DOHH2 (cell line): ENCODE measurements around the gene DDX59.

ENCODE experiments used
- EZH2phosphoT487 ChIP-seq: fragments of 200-600 bp; sonication (generic); IDR thresholded peaks from 2 replicates; pipeline ENCODE4 v1.6.1; 2017; ENCODE audit warnings: borderline replicate concordance, mild to moderate bottlenecking, antibody characterized with exemption, low read length, moderate library complexity, mixed read lengths
- TF ChIP-seq, protein P1 (sequence below): fragments of 200-600 bp; sonication (generic); IDR thresholded peaks from one replicate; pipeline ENCODE4 v1.5.1; 2014; ENCODE audit warnings: antibody characterized with exemption, mild to moderate bottlenecking, low read depth, low read length; ENCODE audit not compliant: poor library complexity, severe bottlenecking

DNA sequence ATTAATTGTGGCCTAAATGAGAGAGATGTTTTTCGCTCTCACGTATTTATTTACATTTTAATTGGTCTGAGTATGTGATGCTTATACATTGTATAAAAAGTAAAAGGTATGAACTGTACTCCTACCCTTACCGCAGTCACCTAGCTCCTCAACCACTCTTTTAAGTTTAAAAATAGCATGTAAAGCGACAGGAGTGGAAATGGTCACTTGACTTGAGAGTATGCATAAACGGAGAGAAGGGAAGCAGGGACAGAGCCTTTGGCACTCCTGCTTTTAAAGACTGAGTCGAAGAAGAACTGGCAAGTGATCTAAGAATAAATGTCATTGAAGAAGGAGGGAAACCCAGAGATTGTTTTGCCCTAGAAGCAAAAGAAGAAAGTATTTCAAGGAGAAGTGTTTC, 11.5 kb upstream of the DDX59 start:
- TF ChIP-seq, protein P1, sequence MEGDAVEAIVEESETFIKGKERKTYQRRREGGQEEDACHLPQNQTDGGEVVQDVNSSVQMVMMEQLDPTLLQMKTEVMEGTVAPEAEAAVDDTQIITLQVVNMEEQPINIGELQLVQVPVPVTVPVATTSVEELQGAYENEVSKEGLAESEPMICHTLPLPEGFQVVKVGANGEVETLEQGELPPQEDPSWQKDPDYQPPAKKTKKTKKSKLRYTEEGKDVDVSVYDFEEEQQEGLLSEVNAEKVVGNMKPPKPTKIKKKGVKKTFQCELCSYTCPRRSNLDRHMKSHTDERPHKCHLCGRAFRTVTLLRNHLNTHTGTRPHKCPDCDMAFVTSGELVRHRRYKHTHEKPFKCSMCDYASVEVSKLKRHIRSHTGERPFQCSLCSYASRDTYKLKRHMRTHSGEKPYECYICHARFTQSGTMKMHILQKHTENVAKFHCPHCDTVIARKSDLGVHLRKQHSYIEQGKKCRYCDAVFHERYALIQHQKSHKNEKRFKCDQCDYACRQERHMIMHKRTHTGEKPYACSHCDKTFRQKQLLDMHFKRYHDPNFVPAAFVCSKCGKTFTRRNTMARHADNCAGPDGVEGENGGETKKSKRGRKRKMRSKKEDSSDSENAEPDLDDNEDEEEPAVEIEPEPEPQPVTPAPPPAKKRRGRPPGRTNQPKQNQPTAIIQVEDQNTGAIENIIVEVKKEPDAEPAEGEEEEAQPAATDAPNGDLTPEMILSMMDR, result no peak
- no peak for TF ChIP-seq EZH2phosphoT487
